NCI-H345 (cell line): ENCODE measurements around the gene CH25H.
"Not testable (repeated sequence)": the region's sequence is repeated elsewhere in the genome, so short reads cannot be mapped to it uniquely, and the experiment has no call there.

Experiments
- DNase-seq: peaks from one replicate; lab custom pipeline; 2025; lab: John Stamatoyannopoulos, UW

The CH25H gene

GRCh38 chr10:89197473-89197872 is 9.6 kb downstream of the CH25H start:
- DNase-seq, result no peak

GRCh38 chr10:89191301-89191700 is 15.8 kb downstream of the CH25H start:
- DNase-seq, result not testable (repeated sequence)

DNA sequence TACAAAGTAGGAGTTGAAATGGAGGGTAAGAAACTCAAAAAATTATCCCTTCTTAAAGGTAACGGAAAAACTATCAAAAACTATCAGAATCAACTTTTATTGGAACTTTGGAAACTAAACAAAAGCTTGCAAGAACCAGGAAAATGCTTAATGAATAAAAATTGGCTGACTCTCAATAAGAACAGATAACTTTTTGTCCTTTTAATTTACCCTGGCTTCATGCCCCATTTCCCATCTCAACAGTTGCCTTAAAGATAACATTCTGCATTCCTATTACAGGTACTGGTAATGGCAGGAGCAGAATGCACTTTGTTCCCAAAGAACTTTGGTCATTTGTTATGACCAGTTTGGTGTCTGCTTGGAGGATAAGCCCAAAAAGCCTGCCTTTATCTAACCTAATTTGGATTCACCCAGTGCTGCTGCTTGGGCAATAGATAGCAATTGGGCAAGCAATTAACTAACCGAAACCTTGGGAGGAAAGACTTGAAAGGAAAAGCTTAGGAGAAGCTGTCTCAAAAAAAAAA is 17.8 kb downstream of the CH25H start:
- DNase-seq, result no peak

- DNase-seq, result peak; percentile 20
Observed at GRCh38 chr10:89185658-89186057, 21.5 kb downstream of the CH25H start.

GRCh38 chr10:89184638-89185037 is 22.5 kb downstream of the CH25H start:
- DNase-seq, result no peak

DNA sequence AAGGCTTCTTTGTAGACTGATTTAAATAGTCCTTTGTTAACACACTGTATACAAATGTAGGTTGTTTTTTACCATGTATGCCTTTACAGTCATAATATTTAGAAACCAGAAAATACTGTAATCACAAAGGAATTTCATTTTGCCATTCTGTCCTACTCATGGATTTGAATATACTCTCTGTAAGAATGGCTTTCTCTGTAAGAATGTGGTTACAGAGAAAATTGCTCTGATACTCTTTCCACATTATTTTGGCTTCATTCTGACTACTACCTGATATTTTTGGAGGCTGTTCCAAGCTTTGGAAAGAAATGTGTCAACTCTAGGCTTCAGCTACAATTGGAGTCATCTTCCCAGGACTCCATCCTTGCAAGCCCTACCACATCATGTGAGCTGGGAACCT is 23.5 kb downstream of the CH25H start:
- no peak for DNase-seq

DNA sequence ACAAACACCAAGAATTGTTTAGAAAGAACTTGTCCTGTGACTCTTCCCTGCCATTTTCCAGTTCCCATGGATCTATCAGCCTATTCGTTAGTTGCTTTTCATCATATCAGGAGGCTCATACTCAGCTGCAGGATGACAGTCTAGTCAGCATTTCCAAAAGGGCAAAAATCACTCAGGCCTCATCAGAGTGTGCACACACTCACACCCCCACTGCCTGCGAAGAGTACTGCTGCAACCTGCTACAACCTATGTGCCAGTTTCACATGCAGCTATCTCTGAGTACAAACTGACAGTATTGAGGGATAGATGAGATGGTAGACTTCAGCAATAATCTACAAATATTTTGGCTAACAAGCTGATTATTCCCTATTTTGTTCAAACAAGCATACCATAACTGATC is 24.2 kb downstream of the CH25H start:
- DNase-seq, result no peak

DNA sequence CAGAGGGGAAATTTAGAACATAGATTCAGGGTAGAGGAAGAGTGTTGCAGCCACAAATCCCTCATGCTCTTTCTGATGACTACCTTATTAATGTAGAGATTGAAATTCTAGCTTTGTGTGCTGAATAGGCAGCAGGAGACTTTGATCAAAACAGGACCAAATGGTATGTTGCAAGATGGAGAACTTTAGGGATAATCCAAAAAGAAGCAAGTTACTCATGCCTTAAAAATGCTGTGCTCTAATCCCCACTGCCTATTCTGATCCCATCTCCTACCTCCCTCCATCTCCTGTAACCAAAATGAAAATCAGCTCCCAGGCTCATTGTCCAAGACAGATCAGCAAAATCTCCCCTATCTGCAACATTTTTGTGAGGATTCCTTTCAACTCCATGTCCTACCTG is 31.3 kb downstream of the CH25H start:
- DNase-seq, result no peak

DNA sequence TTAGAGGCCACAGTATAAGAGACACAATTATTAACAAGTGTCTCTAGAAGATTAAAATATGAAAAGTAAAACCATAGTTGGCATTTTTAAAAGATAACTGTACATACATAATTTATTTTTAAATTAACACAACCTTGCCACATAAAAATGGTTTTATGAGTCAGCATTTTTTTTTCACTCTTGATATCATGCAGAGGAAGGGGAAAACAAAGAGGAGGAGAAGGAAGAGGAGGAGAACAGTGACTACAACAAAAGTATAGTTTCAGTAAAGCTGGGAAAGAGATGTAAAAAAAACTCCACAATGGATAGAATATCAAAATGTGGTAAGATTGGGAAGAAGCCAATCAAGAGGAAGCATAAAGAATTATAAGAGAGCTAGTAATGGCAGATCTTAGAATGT is 34.0 kb downstream of the CH25H start:
- no peak for DNase-seq

DNA sequence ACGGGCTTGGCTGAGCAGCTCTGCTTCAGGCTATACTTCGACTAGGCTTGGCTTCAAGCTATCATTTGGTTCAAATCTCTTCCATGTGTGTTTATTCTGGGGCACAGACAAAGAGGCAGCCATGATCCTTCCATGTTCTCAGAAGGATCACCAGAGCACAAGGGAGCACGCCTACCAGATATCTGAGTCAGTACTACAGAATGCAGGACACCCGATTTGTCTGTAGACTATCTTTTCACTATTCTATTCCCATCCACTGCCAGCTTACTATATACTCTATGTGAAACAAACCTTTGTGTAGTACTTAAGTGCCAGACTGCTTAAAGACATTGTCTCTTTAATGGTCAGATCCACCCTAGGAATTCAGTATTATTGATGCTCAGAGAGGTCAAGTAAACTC is 35.1 kb downstream of the CH25H start:
- no peak for DNase-seq

DNA sequence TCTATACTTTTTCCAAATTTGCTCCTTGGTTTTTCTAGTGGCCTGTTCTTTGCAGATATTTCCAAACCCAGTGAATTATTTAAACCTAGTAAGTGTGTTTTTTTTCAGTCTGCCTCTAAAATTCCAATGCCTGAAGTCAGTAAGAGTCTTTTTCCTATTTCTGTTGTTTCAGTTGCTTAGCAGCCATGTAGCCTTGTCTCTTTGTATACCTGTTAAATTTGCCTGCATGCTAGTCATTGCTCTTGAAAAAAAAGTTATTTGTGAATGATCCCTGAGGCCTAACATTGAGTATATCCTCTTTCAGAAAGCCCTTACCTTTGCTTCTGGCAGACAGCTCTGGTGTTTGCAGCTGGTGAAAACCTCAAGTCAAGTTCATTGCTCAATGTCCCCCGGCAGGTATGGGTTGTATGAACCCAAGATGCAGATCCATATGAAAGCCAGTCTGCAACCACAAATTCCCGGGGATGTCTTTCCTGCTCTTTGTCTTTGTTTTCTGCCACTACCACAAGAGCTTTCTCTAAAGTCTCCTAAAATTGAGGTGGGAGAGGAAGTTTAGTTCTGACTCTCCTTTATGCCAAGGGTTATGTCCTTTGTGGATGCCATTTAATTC is 35.7 kb downstream of the CH25H start:
- no peak for DNase-seq

- DNase-seq, result not testable (repeated sequence)
Observed at GRCh38 chr10:89168354-89168900, 38.7 kb downstream of the CH25H start.

DNA sequence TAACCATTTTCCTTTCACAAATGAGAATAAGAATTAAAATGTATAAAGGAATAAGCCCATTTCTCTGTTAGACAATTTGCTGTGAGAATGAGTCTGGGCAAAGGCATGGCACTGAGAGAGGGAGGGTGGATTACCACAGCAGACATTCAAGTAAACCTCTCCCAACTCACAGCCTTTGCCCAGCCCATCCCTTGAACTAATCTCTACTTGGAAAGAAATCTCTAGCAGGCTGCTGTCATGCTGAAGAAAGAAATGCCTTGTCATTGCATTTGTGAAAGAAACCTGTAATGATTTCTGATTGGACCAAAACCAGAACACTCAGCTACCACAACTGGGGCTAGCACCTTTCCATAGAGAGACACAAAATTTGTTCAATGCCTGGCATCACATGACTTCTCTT is 39.2 kb downstream of the CH25H start:
- DNase-seq, result no peak

DNA sequence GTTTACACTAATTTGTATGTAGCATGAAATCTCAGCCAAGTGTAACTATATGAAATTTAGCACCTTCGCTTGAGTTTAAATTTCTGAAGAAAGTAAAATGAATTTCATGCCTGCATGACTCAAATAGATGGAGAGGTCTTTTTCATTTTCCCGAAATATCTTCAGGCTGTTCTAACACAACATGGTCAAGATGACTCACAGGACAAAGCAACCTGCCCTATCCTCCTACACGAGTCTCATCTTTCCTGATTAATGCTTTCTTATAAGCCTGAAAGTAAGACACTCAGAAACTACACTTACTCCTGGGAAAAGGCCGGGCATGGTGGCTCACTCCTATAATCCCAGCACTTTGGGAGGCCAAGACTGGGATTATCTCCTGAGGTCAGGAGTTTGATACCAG is 41.2 kb downstream of the CH25H start:
- no peak for DNase-seq

DNA sequence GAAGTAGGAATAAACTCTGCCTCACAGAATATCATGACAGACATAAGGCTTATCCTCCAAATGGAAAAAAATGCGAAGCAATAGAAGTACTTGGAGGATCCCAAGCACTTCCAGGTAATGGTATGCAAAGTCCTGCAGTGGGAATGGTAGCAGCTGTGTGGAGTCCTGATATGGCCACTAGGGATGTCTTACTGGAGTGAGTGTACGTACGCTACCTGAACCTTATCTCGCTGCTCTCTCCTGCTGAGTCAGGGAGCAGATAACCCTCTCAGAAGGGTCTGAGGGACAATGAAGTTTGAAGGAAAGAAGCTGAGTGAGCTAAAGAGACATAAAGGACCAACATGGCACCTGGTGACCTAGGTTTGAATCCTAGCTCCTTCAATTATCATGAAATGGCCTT is 42.2 kb downstream of the CH25H start:
- no peak for DNase-seq

- no peak for DNase-seq
Observed at GRCh38 chr10:89164080-89164479, 43.0 kb downstream of the CH25H start.

DNA sequence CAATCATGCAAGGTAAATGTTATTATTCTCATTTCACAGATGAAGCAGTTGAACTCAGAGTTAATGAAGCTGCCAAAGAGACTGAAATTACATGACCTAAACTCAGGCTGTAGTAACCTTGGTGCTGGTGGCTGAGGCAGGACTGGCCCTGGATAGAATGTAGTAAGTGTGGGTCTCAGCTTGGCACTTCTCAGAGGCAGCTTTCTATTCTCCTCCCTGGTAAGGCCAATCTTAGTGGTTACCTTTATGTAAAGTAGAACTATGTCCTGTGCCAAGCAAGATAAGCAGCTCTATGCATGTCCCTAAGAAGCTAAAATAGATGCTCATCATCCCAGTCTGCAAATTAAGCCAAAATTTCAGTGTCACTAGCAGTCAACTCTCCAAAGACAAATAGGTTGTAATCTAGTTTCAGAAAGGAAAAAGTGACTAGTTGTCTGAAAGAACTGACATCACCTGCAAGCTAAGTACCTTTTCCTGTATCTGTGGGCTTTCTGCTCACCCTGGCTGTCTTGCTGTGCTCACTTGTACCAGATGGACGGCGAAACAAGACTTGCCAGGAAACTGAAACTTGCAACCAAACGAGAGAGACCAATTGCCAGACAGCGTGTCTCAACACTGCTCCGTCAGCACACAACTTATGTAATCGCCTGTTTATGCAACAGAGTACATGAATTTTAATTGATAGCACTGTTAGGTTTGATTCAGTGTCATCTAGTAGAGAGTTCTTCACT is 43.7 kb downstream of the CH25H start:
- DNase-seq, result no peak

DNA sequence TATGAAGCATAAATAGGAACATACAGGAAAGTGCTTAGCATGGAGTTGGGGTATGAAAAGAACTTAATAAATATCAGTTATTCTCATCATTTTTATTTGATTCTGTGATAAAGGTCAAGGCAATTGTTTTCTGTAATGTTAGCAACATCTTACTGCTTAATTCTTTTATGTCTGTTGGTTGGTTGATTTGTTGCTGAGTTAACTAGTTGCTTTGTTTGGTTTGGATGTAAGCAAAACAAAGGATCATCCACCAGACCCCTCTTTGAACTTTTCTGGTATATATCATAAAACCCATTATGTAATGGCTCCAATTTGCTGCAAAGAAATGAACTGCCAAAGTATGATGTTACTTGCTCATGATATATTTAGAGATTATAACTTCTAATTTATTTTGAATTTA is 44.5 kb downstream of the CH25H start:
- no peak for DNase-seq

GRCh38 chr10:89160339-89160738 is 46.8 kb downstream of the CH25H start:
- DNase-seq, result no peak

GRCh38 chr10:89159761-89160160 is 47.4 kb downstream of the CH25H start:
- DNase-seq, result no peak

DNA sequence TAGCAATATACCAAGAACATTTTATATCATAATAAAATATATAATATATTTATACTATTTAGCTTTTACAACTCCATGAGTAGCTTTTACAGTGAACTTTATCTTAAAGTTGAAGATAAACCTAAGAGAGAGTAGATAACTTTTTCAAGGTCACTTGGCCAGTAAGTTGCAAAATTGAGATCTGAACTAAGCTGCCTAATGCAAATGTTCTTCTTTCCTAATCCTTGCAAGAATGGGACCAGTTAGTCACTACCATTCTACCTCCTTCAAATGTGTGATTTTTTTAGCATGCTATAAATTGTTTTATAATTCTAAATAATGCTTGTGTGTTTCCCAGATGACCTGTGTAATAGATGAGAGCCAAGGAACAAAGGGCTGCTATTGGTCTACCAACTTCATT is 47.8 kb downstream of the CH25H start:
- no peak for DNase-seq

- DNase-seq, result no peak
Observed at GRCh38 chr10:89158446-89158845, 48.7 kb downstream of the CH25H start.

DNA sequence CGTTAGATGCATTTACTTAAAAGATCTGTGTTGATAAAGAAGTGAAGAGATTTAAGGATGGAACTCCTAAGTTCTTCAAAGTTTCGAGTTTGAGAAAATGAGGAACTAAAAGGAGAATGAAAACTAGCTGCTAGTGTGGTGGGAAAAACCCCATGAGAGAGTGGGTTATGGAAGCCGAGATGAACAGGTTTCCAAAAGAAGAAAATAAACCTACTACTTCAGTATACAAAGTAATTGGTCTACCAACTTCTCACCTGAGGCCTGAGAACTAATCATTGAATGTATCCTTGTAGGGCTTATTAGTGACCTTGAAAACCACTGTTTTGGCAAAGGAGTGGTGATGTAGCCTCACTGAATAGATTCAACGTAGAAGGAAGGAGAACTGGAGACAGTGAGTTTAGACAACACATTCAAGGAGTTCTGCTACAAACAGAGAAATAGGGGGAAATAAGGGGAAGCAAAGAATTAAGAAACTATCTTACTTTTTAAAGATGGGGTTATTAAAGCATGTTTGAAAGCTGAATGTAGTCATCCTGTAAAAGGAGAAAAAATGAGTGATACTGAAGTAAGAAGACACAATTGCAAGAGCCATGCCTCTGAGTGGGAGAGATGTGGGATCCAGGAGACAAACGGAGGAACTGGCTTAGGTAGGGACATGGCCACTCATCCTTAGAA is 50.8 kb downstream of the CH25H start:
- DNase-seq, result no peak
